Inflammatory macrophage (primary cell): ENCODE data around the gene PGLYRP3.

Experiments
- DNase-seq, 2 donors: peaks; one replicate each; pipeline ENCODE4 v3.0.0-alpha.2; 2020 to 2022
- total RNA-seq, 18 experiments: gene quantifications; one replicate each; lab custom pipeline; 2026; ENCODE audit warnings: mixed read lengths in 6 of 18, inconsistent platforms in 2 of 18; lab: John Stamatoyannopoulos, UW

PGLYRP3 gene
- 0 to 0.09 (median 0) reads per million in 18 experiments for total RNA-seq

GRCh38 chr1:153312570-153313186 is at the start of gene PGLYRP3:
TSS of gene PGLYRP3 (minus strand) at chr1:153312952. CDS start at chr1:153310665, 2,287 bp downstream.
- DNase-seq: no peak

- no peak for DNase-seq
These were observed 49.5 kb upstream of the PGLYRP3 start for GRCh38 chr1:153362187-153362775.

GRCh38 chr1:153361480-153362109 is 48.8 kb upstream of the PGLYRP3 start:
- no peak for DNase-seq

- DNase-seq: no peak
These were observed 48.1 kb upstream of the PGLYRP3 start for GRCh38 chr1:153360592-153361479.

GRCh38 chr1:153360190-153360589 is 47.4 kb upstream of the PGLYRP3 start:
- DNase-seq: peak; percentile 73 to 78

GRCh38 chr1:153359241-153359640 is 46.5 kb upstream of the PGLYRP3 start:
- DNase-seq: no peak

- DNase-seq: no peak
These were observed 45.9 kb upstream of the PGLYRP3 start for GRCh38 chr1:153358691-153358975.

- peak; percentile 70 to 74 for DNase-seq
These were observed 45.3 kb upstream of the PGLYRP3 start, which contains the start of gene S100A9 for GRCh38 chr1:153357853-153358690. TSS of gene S100A9 (plus strand) at chr1:153357854. CDS start at chr1:153358284, 430 bp downstream.

GRCh38 chr1:153357076-153357852 is 44.5 kb upstream of the PGLYRP3 start:
- peak; percentile 93 to 98 for DNase-seq

- no peak for DNase-seq
These were observed 43.8 kb upstream of the PGLYRP3 start for GRCh38 chr1:153356392-153357075.

GRCh38 chr1:153355445-153356071 is 42.8 kb upstream of the PGLYRP3 start:
- DNase-seq: peak; percentile 84 to 89

GRCh38 chr1:153354515-153355193 is 41.9 kb upstream of the PGLYRP3 start:
- DNase-seq: no peak

- DNase-seq: no peak
These were observed 40.6 kb upstream of the PGLYRP3 start for GRCh38 chr1:153353226-153353947.

- peak; percentile 74 to 75 for DNase-seq
These were observed 39.8 kb upstream of the PGLYRP3 start for GRCh38 chr1:153352523-153352922.

- no peak for DNase-seq
These were observed 37.7 kb upstream of the PGLYRP3 start for GRCh38 chr1:153350321-153350957.

GRCh38 chr1:153349363-153350320 is 36.9 kb upstream of the PGLYRP3 start:
- peak in 1 of 2 donors; percentile 37 for DNase-seq
